IMR-90 (cell line): Measurements from ENCODE around the gene DBF4B. TPM values are rescaled to one million over a fixed set of nuclear protein-coding genes. Genes with fewer than 3 reads are reported as not detected.

Source experiments
- ATAC-seq: fragments of 200-7000 bp; cut with Tn5 transposase; 2 replicates; pipeline ENCODE4 v1.9.1; 2020; ENCODE audit warnings: low read depth, mild to moderate bottlenecking, moderate library complexity
- BruUV-seq: library from RNA; stranded (reverse); fragments of 400-500 nt; replicated peaks from 2 replicates; lab custom pipeline; 2021; lab: Mats Ljungman, UMichigan
- CTCF ChIA-PET: fragments of 300-600 bp; formaldehyde crosslinking; extraction: SDS; loops from one replicate; lab custom pipeline; 2021; ENCODE audit warnings: antibody characterized with exemption; lab: Yijun Ruan, JAX
- POLR2A ChIA-PET: fragments of 300-600 bp; sonication (Branson Sonifier 250); formaldehyde crosslinking; loops from one replicate; lab custom pipeline; 2022; ENCODE audit warnings: antibody characterized with exemption; ENCODE audit not compliant: unreplicated experiment; lab: Charles Lee
- DNase-seq: peaks from one replicate; pipeline ENCODE4 v3.0.0; 2013
- H2AFZ ChIP-seq: replicated peaks from 2 replicates; pipeline ENCODE3; 2013; ENCODE audit warnings: low read length, mild to moderate bottlenecking; ENCODE audit not compliant: poor library complexity
- H2AK5ac ChIP-seq: 2 replicates; pipeline ENCODE4 v1.6.1; 2013; ENCODE audit warnings: low read depth, low read length, inconsistent platforms
- H2AK9ac ChIP-seq: replicated peaks from 2 replicates; pipeline ENCODE3; 2013; ENCODE audit warnings: mild to moderate bottlenecking, low read depth, low read length, moderate library complexity; ENCODE audit not compliant: poor library complexity
- H2BK120ac ChIP-seq: 2 replicates; pipeline ENCODE4 v1.6.1; 2013; ENCODE audit warnings: low read depth, low read length, inconsistent platforms
- H2BK15ac ChIP-seq: 3 replicates; pipeline ENCODE4 v1.6.1; 2013; ENCODE audit warnings: low read depth, low read length, inconsistent platforms
- H2BK20ac ChIP-seq: 2 replicates; pipeline ENCODE4 v1.6.1; 2013; ENCODE audit warnings: low read depth, mild to moderate bottlenecking, inconsistent platforms, low read length, moderate library complexity
- H2BK5ac ChIP-seq: 2 replicates; pipeline ENCODE4 v1.6.1; 2013; ENCODE audit warnings: mild to moderate bottlenecking, low read depth, low read length, inconsistent platforms; ENCODE audit not compliant: poor library complexity, severe bottlenecking
- H3K14ac ChIP-seq: replicated peaks from 2 replicates; pipeline ENCODE4 v1.6.1; 2013; ENCODE audit warnings: low read depth, low read length, inconsistent platforms
- H3K18ac ChIP-seq: 2 replicates; pipeline ENCODE4 v1.6.1; 2013; ENCODE audit warnings: low read depth, low read length, control low read depth
- H3K23ac ChIP-seq: 2 replicates; pipeline ENCODE4 v1.6.1; 2013; ENCODE audit warnings: low read depth, low read length, inconsistent platforms
- H3K27ac ChIP-seq: 2 replicates; pipeline ENCODE4 v1.5.1; 2013; ENCODE audit warnings: mild to moderate bottlenecking, control low read depth, low read length; ENCODE audit not compliant: insufficient read depth
- H3K27me3 ChIP-seq: 2 replicates; pipeline ENCODE4 v1.6.1; 2013; ENCODE audit warnings: low read length; ENCODE audit not compliant: control insufficient read depth, insufficient read depth
- H3K36me3 ChIP-seq: 2 replicates; pipeline ENCODE4 v1.6.1; 2013; ENCODE audit warnings: low read length, mixed read lengths; ENCODE audit not compliant: control insufficient read depth, insufficient read depth
- H3K4ac ChIP-seq: 2 replicates; pipeline ENCODE4 v1.6.1; 2013; ENCODE audit warnings: low read depth, low read length, inconsistent platforms
- H3K4me1 ChIP-seq: 2 replicates; pipeline ENCODE4 v1.6.1; 2013; ENCODE audit warnings: low read length, mixed read lengths; ENCODE audit not compliant: control insufficient read depth, insufficient read depth
- H3K4me2 ChIP-seq: 2 replicates; pipeline ENCODE4 v1.6.1; 2013; ENCODE audit warnings: low read depth, mild to moderate bottlenecking, control low read depth, low read length, moderate library complexity
- H3K4me3 ChIP-seq: 2 replicates; pipeline ENCODE4 v1.5.1; 2013; ENCODE audit warnings: low read depth, mild to moderate bottlenecking, control low read depth, low read length, moderate library complexity; ENCODE audit not compliant: insufficient read depth
- H3K56ac ChIP-seq: 2 replicates; pipeline ENCODE4 v1.6.1; 2013; ENCODE audit warnings: low read length, inconsistent platforms; ENCODE audit not compliant: insufficient read depth; ENCODE audit errors: extremely low read depth
- H3K79me1 ChIP-seq, 2 experiments: 2 replicates each; pipeline ENCODE4 v1.6.1; 2013; ENCODE audit warnings: low read length in 2 of 2, inconsistent platforms in 1 of 2, low read depth in 1 of 2
- H3K9ac ChIP-seq: 2 replicates; pipeline ENCODE4 v1.6.1; 2013; ENCODE audit warnings: low read depth, low read length, control low read depth
- H3K9me1 ChIP-seq: 2 replicates; pipeline ENCODE4 v1.6.1; 2013; ENCODE audit warnings: low read length, inconsistent platforms; ENCODE audit not compliant: insufficient read depth
- H3K9me3 ChIP-seq: 2 replicates; pipeline ENCODE4 v1.6.1; 2013; ENCODE audit warnings: low read length; ENCODE audit not compliant: control insufficient read depth, insufficient read depth
- H4K20me1 ChIP-seq: 2 replicates; pipeline ENCODE4 v1.6.1; 2013; ENCODE audit warnings: low read length, inconsistent platforms; ENCODE audit not compliant: insufficient read depth
- H4K5ac ChIP-seq: 2 replicates; pipeline ENCODE4 v1.6.1; 2013; ENCODE audit warnings: mild to moderate bottlenecking, low read depth, low read length, control low read depth
- H4K8ac ChIP-seq, 2 experiments: 2 replicates each; pipeline ENCODE4 v1.6.1; 2013; ENCODE audit warnings: low read depth in 2 of 2, low read length in 2 of 2, control low read depth in 1 of 2, inconsistent platforms in 1 of 2
- H4K91ac ChIP-seq: 2 replicates; pipeline ENCODE4 v1.6.1; 2013; ENCODE audit warnings: low read depth, low read length, inconsistent platforms; ENCODE audit not compliant: insufficient read depth
- CEBPB ChIP-seq: IDR thresholded peaks from 2 replicates; pipeline ENCODE4 v1.6.1; 2012; ENCODE audit warnings: low read depth, low read length, improper control_type of control experiment
- CTCF ChIP-seq: conservative IDR thresholded peaks from 2 replicates; pipeline ENCODE4 v1.5.1; 2012; ENCODE audit warnings: mild to moderate bottlenecking, low read depth, low read length, improper control_type of control experiment
- ELK1 ChIP-seq: fragments of 150-350 bp; IDR thresholded peaks from 2 replicates; pipeline ENCODE4 v1.6.1; 2016; ENCODE audit warnings: low read depth, mild to moderate bottlenecking, low read length, moderate library complexity, borderline replicate concordance
- MAFK ChIP-seq: IDR thresholded peaks from 2 replicates; pipeline ENCODE4 v1.6.1; 2012; ENCODE audit warnings: low read depth, low read length, improper control_type of control experiment
- MXI1 ChIP-seq: IDR thresholded peaks from 2 replicates; pipeline ENCODE4 v1.6.1; 2012; ENCODE audit warnings: low read depth, mild to moderate bottlenecking, low read length, moderate library complexity, borderline replicate concordance
- NFE2L2 ChIP-seq: fragments of 150-350 bp; IDR thresholded peaks from 2 replicates; pipeline ENCODE4 v1.6.1; 2016; ENCODE audit warnings: low read depth, mild to moderate bottlenecking, low read length
- RAD21 ChIP-seq: IDR thresholded peaks from 2 replicates; pipeline ENCODE4 v1.6.1; 2012; ENCODE audit warnings: low read length, improper control_type of control experiment
- RCOR1 ChIP-seq: IDR thresholded peaks from 2 replicates; pipeline ENCODE4 v1.6.1; 2012; ENCODE audit warnings: mild to moderate bottlenecking, low read length, improper control_type of control experiment; ENCODE audit not compliant: insufficient replicate concordance
- RFX5 ChIP-seq: IDR thresholded peaks from 2 replicates; pipeline ENCODE4 v1.8.0; 2012; ENCODE audit warnings: low read depth, mild to moderate bottlenecking, low read length, moderate library complexity
- SMC3 ChIP-seq: fragments of 150-350 bp; IDR thresholded peaks from 2 replicates; pipeline ENCODE4 v1.6.1; 2016; ENCODE audit warnings: low read depth, mild to moderate bottlenecking, antibody characterized with exemption, low read length, moderate library complexity
- USF2 ChIP-seq: fragments of 150-350 bp; IDR thresholded peaks from 2 replicates; pipeline ENCODE4 v1.6.1; 2017; ENCODE audit warnings: mild to moderate bottlenecking, antibody characterized with exemption, low read length, low read depth
- WGBS, 2 experiments: methylation state at CpG; one replicate each; pipeline versions ENCODE4 v1.1.5 to v1.1.7; 2013; ENCODE audit warnings: missing lambda C conversion rate in 2 of 2; ENCODE audit not compliant: insufficient read length in 1 of 2; ENCODE audit errors: extremely low coverage in 2 of 2; 5-methylcytosine and 5-hydroxymethylcytosine counted together
- dilution Hi-C: fragments of 300-500 bp; cut with HindIII; formaldehyde crosslinking; loops from one replicate; pipeline ENCODE4 v1.14.3; 2018; ENCODE audit warnings: low sequenced_read_pairs; ENCODE audit not compliant: unreplicated experiment
- in situ Hi-C: fragments of 300-500 bp; cut with MboI; formaldehyde crosslinking; loops from 3 replicates; pipeline ENCODE4 v1.14.3; 2019; ENCODE audit warnings: low sequenced_read_pairs, inconsistent platforms, mixed read lengths
- intact Hi-C: fragments of 100-400 bp; cut with micrococcal nuclease; formaldehyde crosslinking; loops from 2 replicates; pipeline ENCODE4 v1.10.0; 2022
- polyA plus RNA-seq, 3 experiments: library from polyadenylated mRNA; depleted of rRNA; stranded (reverse); fragments of >200 nt; gene quantifications; 2 replicates each; pipeline ENCODE4 v1.2.3, GENCODE V29; 2012; ENCODE audit warnings: low replicate concordance in 1 of 3
- total RNA-seq: library from RNA; depleted of rRNA; stranded (reverse); fragments of >200 nt; gene quantifications from 2 replicates; pipeline ENCODE4 v1.2.3, GENCODE V29; 2012

The DBF4B gene
- total and polyA plus RNA-seq, 2 of the 4 experiments (the other 2 are of a cell fraction): 3.6 to 10.2 TPM

GRCh38 chr17:44786551-44787081, 78.2 kb downstream of the DBF4B start:
- dilution Hi-C loops (no loop called here), intact Hi-C loops (no loop called here), in situ Hi-C loops (no loop called here)
- Histone ChIP-seq H3K4me1 (no peaks in the 10 kb centered on the region), H2AK9ac (peak overlapping the region; percentile 55), H3K79me1 (no peaks in the 10 kb centered on the region), H3K4me2 (no peak overlapping the region), H3K9me3 (no peaks in the 10 kb centered on the region), H3K36me3 (no peaks in the 10 kb centered on the region), H2BK120ac (no peak overlapping the region), H3K27ac (no peak overlapping the region), H2BK15ac (no peak overlapping the region), H4K20me1 (no peaks in the 10 kb centered on the region), H3K9me1 (no peaks in the 10 kb centered on the region), H2AFZ (peak overlapping the region; percentile 32), H3K56ac (no peak overlapping the region), H4K5ac (no peak overlapping the region), H3K4ac (no peak overlapping the region), H3K23ac (no peak overlapping the region), H3K4me3 (no peak overlapping the region), H3K9ac (no peak overlapping the region), H2AK5ac (0 out of 2 replicates have a peak overlapping the region, but pooled peaks have one; percentile 31), H4K8ac (no peak overlapping the region), H2BK20ac (no peak overlapping the region), H2BK5ac (no peak overlapping the region), H4K91ac (no peak overlapping the region), H3K27me3 (no peaks in the 10 kb centered on the region; the same call in 1 of the 2 replicates), H3K14ac (no peak overlapping the region), H3K18ac (no peak overlapping the region)
- POLR2A ChIA-PET: no interaction called here
- WGBS, 2 experiments: 52% methylated on average over 8 of the region's 16 CpGs; no CpG with 5 or more reads in 1 of the 2 experiments
- no peak for ATAC-seq
- TF ChIP-seq CTCF: no peak
- no peak for TF ChIP-seq NFE2L2
- TF ChIP-seq RCOR1: no peak
- no peak for TF ChIP-seq RAD21
- TF ChIP-seq CEBPB: no peak
- no peak for TF ChIP-seq ELK1
- no peak for TF ChIP-seq USF2
- no peak for TF ChIP-seq RFX5
- TF ChIP-seq MAFK: no peak
- TF ChIP-seq MXI1: no peak
- TF ChIP-seq SMC3: no peak
- DNase-seq: no peak
- CTCF ChIA-PET: no interaction called here
- BruUV-seq: no TSS peak
